COLO668 (cell line): ENCODE results near the gene TBC1D2.
A peak's percentile ranks its signal among the peaks of the same experiment; 100 is the strongest.

Source experiments
- DNase-seq: peaks from one replicate; lab custom pipeline; 2025; ENCODE audit not compliant: unreplicated experiment; lab: John Stamatoyannopoulos, UW

Gene TBC1D2

GRCh38 chr9:98241357-98242300 lies 13.8 kb downstream of the TBC1D2 start:
- DNase-seq = no peak

DNA sequence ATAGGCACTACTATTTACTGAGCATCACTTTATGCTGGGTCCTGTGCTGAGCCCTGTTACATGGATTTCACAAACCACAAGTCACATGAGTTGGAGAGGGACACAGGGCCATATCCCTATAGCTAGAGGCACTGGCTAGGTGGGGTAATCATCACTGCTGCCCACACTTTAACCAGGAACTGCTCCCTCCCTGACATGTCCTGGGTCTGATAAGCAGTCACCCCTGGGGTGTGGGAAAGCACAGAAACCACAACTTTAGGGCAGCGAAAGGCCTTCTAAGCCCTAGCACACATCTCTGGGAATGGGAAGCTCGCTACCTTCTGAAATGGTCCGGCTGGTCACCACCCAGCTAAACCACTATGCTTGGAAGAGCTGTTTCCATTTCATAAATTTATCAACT lies 15.0 kb downstream of the TBC1D2 start:
- DNase-seq = no peak

DNA sequence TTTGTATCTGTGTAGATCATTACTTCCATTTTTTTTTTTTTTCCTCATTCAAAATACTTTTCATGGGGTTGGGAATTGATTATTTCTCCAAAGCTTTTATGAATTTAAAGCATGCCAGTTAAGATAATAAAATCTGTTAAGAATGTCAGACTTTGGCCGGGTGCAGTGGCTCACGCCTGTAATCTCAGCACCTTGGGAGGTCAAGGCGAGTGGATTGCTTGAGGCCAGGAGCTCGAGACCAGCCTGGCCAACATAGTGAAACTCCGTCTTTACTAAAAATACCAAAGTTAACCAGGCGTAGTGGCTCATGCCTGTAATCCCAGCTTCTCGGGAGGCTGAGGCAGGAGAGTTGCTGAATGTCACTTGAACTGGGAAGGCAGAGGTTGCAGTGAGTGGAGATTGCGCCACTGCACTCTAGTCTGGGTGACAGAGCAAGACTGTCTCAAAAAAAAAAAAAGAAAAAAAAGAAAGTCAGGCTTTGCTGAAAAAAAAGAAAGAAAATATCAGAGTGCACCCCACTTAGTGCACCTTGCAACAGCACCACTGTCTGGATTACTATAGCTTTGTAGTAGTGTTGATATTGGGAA lies 18.5 kb downstream of the TBC1D2 start:
- no peak for DNase-seq

DNA sequence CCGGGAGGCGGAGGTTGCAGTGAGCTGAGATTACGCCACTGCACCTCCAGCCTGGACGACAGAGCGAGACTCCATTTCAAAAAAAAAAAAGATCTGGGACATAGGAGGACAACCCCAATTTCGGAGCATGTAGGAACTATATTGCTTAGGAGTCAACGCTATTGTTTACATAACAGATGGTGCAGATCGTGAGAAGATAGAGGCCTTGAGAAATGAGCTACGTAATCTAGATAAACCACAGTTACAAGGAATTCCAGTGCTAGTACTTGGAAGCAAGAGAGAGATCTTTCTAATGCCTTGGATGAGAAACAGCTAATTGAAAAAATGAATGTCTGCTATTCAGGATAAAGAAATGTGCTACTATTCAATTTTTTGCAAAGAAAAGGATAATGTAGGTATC lies 20.3 kb downstream of the TBC1D2 start:
- no peak for DNase-seq

- no peak for DNase-seq
Observed at GRCh38 chr9:98234245-98234825, 21.1 kb downstream of the TBC1D2 start.

- no peak for DNase-seq
Observed at GRCh38 chr9:98232926-98233325, 22.5 kb downstream of the TBC1D2 start.

DNA sequence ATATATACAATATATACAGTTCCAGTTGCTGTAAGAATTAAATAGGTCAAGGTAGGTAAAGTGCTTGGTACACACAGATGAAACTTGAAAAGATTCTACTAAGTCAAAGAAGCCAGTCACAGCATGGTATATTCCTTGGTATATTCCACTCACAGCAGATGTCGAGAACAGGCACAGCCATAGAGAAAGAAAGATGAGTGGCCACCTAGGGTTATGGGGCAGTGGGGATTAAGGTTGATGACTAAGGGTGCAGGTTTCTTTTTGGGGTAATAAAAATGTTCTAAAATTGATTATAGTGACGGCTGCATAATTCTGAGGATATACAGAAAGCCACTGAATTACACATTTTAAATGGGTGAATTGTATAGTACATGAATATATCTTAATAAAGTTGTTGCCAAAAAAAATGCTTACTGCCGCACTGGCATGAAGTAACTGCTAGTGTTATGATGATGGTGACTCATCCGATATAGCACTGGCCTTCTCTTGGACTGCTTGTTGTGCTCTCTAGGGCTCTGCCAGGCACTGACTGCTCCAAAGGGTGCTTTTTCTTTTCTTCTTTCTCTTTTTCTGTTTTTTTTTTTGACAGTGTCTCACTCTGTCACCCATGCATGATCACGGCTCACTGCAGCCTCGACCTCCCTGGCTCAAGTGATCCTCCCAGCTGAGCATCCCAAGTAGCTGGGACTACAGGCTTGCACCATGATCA lies 23.5 kb downstream of the TBC1D2 start:
- DNase-seq = no peak

DNA sequence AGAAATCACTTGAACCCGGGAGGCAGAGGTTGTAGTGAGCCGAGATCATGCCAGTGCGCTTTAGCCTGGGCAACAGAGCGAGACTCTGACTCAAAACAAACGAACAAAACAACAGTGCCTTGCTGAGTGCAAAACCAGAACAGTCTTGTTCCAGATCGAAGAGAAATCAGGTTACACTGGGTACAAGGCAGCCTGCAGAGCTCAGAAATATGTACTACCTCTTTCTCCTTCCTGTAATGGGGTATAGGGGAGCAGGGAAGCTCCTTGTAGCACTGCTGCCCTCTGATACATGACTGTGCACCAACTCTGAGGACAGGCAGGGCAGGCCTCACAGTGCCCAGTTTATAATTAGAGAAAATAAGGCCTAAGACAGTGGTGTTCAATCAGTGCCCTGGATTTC lies 24.7 kb downstream of the TBC1D2 start:
- DNase-seq = no peak

DNA sequence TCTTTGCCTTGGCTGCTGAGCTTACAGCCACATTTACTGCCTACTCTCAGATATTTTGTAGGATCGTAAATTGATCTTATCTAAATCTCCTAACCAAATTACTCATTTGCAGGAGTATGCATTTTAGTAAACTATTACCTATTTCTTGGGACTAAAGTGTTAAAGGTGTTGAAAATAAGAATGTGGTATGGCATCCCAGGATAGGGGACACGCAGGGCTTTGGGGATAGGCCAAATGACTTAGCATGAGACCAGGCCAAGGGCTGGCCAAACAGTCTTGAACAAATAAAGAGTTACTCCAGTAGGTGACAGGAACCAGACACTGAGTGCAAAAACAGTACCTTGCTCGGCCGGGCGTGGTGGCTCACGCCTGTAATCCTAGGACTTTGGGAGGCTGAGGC lies 25.1 kb downstream of the TBC1D2 start:
- no peak for DNase-seq

GRCh38 chr9:98229620-98230019 lies 25.8 kb downstream of the TBC1D2 start:
- no peak for DNase-seq

DNA sequence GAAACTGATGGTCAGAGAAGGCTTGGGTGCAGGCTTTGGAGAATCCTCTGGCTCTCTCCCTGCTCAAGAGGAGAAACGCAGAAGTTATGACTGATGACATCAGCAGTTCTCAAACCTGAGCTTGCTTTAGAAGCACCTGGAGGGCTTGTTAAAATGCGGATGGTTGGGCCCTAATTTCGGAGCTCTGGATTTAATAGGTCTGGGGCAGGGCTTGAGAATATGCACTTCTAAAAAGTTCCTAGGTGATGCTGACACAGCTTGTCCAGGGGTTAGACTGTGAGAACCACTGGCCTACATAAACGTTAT lies 26.4 kb downstream of the TBC1D2 start:
- DNase-seq = no peak

DNA sequence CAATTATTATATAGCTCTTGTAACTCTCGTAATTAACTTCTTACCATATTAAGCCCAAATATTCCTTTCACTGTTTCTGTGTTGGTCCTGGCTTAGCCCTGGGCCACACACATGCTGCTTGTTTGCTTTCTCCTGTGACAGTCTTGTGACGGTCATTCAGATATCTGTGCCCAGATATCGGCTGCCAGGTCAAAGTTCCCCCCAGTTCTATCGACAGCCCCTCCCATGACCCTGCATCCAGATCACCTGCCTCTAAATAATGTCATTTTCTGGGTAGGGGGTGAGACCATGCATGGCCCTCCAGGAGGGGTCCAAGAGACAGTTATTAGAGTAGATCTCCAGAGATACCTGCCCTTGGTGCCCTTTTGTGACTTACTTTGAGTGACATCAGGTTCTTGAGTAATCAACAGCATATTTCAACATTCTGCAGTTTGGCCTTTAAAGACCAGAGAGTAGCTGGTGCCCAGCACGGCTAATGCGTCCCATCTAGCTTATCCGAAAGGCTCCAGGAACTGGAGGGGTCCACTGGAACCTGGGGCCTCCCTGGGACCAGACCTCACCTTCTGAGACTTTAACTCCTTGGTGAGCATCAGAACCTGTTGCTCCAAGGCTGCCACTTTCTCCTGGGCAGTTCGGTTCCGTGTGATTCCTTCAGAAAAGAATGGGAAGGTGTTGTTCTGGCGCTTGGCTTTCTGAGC lies 26.9 kb downstream of the TBC1D2 start:
- no peak for DNase-seq

DNA sequence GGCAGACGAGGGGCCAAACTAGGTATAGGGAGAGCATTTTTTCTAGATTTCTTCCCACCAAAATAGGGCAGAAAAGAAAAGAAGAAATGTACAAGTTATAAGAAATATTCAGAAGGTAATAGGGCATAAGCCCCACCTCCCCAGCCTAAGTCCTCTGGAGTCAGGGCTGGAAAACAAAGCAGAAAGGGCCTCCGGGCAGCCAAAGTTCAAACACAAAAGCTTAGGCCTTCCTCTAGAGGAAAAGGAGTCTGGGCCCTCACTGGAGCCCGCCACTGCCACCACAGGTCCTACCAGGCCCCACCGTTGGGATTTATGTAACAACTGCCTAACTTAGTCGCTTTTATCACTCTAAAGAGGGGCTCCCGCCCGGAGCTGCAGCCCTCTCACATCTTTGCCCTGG lies 27.6 kb downstream of the TBC1D2 start:
- no peak for DNase-seq

- no peak for DNase-seq
Observed at GRCh38 chr9:98226957-98227356, 28.5 kb downstream of the TBC1D2 start.

DNA sequence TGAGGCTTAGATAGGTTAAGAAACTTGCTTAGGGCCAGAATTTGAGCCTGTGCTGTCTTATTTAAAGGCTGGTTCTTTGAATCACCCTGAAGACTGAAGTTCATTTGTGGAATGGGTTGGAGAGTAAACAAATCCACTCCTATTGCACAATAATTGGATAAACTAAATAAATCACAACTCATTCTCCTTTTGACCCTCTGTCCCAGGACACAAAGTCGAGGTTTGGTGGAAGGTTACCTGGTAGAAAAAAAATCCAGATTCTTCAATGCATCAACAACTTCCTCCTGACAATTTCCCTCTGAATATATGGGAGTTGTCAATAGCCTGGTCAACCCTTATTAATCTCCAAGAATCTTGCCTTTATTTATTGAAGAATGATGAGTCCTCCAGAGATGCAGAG lies 28.9 kb downstream of the TBC1D2 start:
- DNase-seq = no peak

DNA sequence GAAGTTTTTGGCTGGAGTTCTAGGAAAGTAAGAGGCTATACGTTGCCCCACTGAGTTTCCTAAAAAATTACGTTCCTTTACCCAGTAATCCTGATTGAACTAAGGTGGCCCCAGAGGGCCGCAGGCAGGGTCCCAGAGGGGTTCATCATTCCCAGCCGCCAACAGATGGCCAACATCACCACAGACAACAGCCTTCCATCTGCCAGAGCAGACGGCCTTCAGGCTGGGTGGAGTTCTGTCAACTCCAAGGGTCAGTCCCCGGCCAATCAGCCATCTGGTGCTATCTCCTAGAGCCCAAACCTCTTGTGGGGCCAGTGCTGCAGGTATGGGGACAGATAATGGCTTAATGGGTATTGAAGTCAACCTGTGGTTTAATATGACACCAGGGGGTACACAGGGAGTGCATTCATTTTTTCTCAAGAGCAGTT lies 30.4 kb downstream of the TBC1D2 start:
- DNase-seq = peak; percentile 33

- DNase-seq = no peak
Observed at GRCh38 chr9:98222885-98223691, 32.4 kb downstream of the TBC1D2 start.

GRCh38 chr9:98220911-98221310 lies 34.5 kb downstream of the TBC1D2 start:
- no peak for DNase-seq

- no peak for DNase-seq
Observed at GRCh38 chr9:98219794-98220370, 35.6 kb downstream of the TBC1D2 start.

DNA sequence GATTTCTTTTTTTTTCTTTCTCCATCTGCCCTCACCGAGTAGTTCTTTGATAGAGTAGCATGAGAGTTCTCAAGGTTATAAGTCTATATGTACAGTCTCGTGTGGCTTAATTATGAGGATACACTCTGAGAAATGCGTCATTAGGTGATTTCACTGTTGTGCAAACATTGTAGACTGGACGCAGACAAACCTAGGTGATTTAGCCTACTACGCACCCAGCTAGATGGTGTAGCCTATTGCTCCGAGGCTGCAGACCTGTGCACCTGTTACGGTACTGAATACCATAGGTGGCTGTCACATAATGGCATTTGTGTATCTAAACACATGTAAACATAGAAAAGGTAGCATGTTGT lies 36.1 kb downstream of the TBC1D2 start:
- no peak for DNase-seq
